ENCODE data around the gene SALL1. TPM values are rescaled to one million over a fixed set of nuclear protein-coding genes. Genes with fewer than 3 reads are reported as not detected.
A peak's percentile ranks its signal among the peaks of the same experiment; 100 is the strongest.

SALL1 gene
- total and polyA plus RNA-seq, 2 of the 13 experiments (the other 11 are each of a cell fraction or from before 2014, with no cell fraction given) = 6.6 to 12.3 TPM

GRCh38 chr16:51149721-51150164, 1.3 kb downstream of the SALL1 start (continued):
- TF ChIP-seq ZNF530 (CRISPR knock-in tag; IDR thresholded peaks at IDR 0.05; ENCODE audit: low read depth) (no peak), ZBTB8A (CRISPR knock-in tag; IDR thresholded peaks at IDR 0.05; ENCODE audit: borderline replicate concordance, low read depth) (no peak), CHD2 (IDR thresholded peaks at IDR 0.05; ENCODE audit: low read depth, low read length) (no peak), NFRKB (IDR thresholded peaks at IDR 0.05) (no peak), HNF1A (IDR thresholded peaks at IDR 0.05; ENCODE audit: low read depth) (no peak), HNF1A (CRISPR knock-in tag; IDR thresholded peaks at IDR 0.05; ENCODE audit: borderline replicate concordance) (no peak), SUZ12 (IDR thresholded peaks at IDR 0.05; ENCODE audit: low read depth, low read length) (no peak), MZF1 (CRISPR knock-in tag; IDR thresholded peaks at IDR 0.05; ENCODE audit: borderline replicate concordance) (no peak), FOXA1 (IDR thresholded peaks at IDR 0.05) (no peak), FOXA1 (CRISPR knock-in tag; IDR thresholded peaks at IDR 0.05) (no peak), SCMH1 (CRISPR knock-in tag; IDR thresholded peaks at IDR 0.05; ENCODE audit: borderline replicate concordance) (no peak), HOXA5 (CRISPR knock-in tag; IDR thresholded peaks at IDR 0.05) (no peak), ZNF276 (CRISPR knock-in tag; IDR thresholded peaks at IDR 0.05; ENCODE audit: low read depth) (no peak), BORCS8-MEF2B (CRISPR knock-in tag; IDR thresholded peaks at IDR 0.05) (no peak), ARID4A (CRISPR knock-in tag; IDR thresholded peaks at IDR 0.05; ENCODE audit: borderline replicate concordance) (no peak), TBX2 (CRISPR knock-in tag; IDR thresholded peaks at IDR 0.05; ENCODE audit: borderline replicate concordance) (peak; percentile 26; the same call in 1 of the 2 replicates), ZNF317 (CRISPR knock-in tag; IDR thresholded peaks at IDR 0.05) (no peak), ZNF274 (CRISPR knock-in tag; IDR thresholded peaks at IDR 0.05) (no peak; the same call in 1 of the 2 replicates), ZGPAT (CRISPR knock-in tag; IDR thresholded peaks at IDR 0.05) (peak; percentile 39; the same call in 1 of the 2 replicates), ELF3 (CRISPR knock-in tag; IDR thresholded peaks at IDR 0.05) (no peak)

Data from HepG2 (cell line).